Activated CD4-positive, alpha-beta T cell treated with anti-CD3 and anti-CD28 coated beads for 1 hour (primary cell): ENCODE measurements around the gene RAE1.
A peak's percentile ranks its signal among the peaks of the same experiment; 100 is the strongest.

Source experiments
- DNase-seq: peaks from one replicate; pipeline ENCODE4 v3.0.0-alpha.2; 2020

Gene RAE1

GRCh38 chr20:57389695-57390603, 38.9 kb downstream of the RAE1 start:
- no peak for DNase-seq

- DNase-seq, result peak; percentile 68
These were observed 39.8 kb downstream of the RAE1 start, which contains the start of gene RBM38 for GRCh38 chr20:57390604-57391438. TSS of gene RBM38 (plus strand) at chr20:57391396. CDS start at chr20:57391582, 186 bp downstream.

GRCh38 chr20:57391439-57392301, 40.6 kb downstream of the RAE1 start:
- DNase-seq, result no peak

- peak; percentile 64 for DNase-seq
These were observed 41.6 kb downstream of the RAE1 start for GRCh38 chr20:57392512-57393271.

- DNase-seq, result no peak
These were observed 42.5 kb downstream of the RAE1 start for GRCh38 chr20:57393321-57394120.

GRCh38 chr20:57394121-57395082, 43.3 kb downstream of the RAE1 start:
- DNase-seq, result no peak

GRCh38 chr20:57395111-57395966, 44.3 kb downstream of the RAE1 start:
- DNase-seq, result no peak

- DNase-seq, result no peak
These were observed 45.3 kb downstream of the RAE1 start for GRCh38 chr20:57396212-57396983.

- no peak for DNase-seq
These were observed 46.1 kb downstream of the RAE1 start for GRCh38 chr20:57396984-57397692.

GRCh38 chr20:57397693-57398108, 46.6 kb downstream of the RAE1 start:
- peak; percentile 61 for DNase-seq

GRCh38 chr20:57398231-57398821, 47.3 kb downstream of the RAE1 start:
- peak; percentile 79 for DNase-seq

- no peak for DNase-seq
These were observed 48.0 kb downstream of the RAE1 start for GRCh38 chr20:57398901-57399535.

- DNase-seq, result no peak
These were observed 48.6 kb downstream of the RAE1 start for GRCh38 chr20:57399587-57400155.

GRCh38 chr20:57400231-57400701, 49.2 kb downstream of the RAE1 start:
- DNase-seq, result no peak

GRCh38 chr20:57400821-57401564, 49.9 kb downstream of the RAE1 start:
- no peak for DNase-seq
